Breast epithelium (tissue), 4 donors: ENCODE results near the gene GFRA1. TPM values are rescaled to one million over a fixed set of nuclear protein-coding genes. Genes with fewer than 3 reads are reported as not detected.
A peak's percentile ranks its signal among the peaks of the same experiment; 100 is the strongest.
"Not testable (repeated sequence)": the region's sequence is repeated elsewhere in the genome, so short reads cannot be mapped to it uniquely, and the experiment has no call there.

Experiments used
- DNase-seq, 2 donors: peaks; one replicate each; pipeline ENCODE4 v3.0.0-alpha.2; 2019; ENCODE audit warnings: low spot score in 2 of 2
- H3K27ac ChIP-seq, 2 donors: fragments of 200-600 bp; sonication (generic) in 1 of 2; one replicate each; pipeline ENCODE4 v1.5.1; 2016 to 2019; ENCODE audit warnings: mild to moderate bottlenecking in 1 of 2
- H3K27me3 ChIP-seq, 2 donors: fragments of 200-600 bp; sonication (generic) in 1 of 2; one replicate each; pipeline versions ENCODE4 v1.5.1 to v1.6.0; 2017 to 2019; ENCODE audit warnings: control low read depth in 1 of 2, mild to moderate bottlenecking in 1 of 2
- H3K36me3 ChIP-seq: fragments of 200-600 bp; one replicate; pipeline ENCODE4 v1.5.1; 2019
- H3K4me1 ChIP-seq, 2 donors: fragments of 200-600 bp; sonication (generic); one replicate each; pipeline ENCODE4 v1.5.1; 2016 to 2019; ENCODE audit warnings: control low read depth in 1 of 2
- H3K4me3 ChIP-seq, 3 donors: fragments of 200-600 bp; sonication (generic); 1 replicate in 2 of 3; 2 replicates in 1 of 3; pipeline ENCODE4 v1.5.1; 2016 to 2019; ENCODE audit warnings: mild to moderate bottlenecking in 3 of 3, moderate library complexity in 2 of 3
- H3K9me3 ChIP-seq, 2 donors: fragments of 200-600 bp; sonication (generic) in 1 of 2; one replicate each; pipeline ENCODE4 v1.5.1; 2016 to 2019; ENCODE audit warnings: control low read depth in 1 of 2
- CTCF ChIP-seq, 3 donors: fragments of 450-650 bp; IDR thresholded peaks; one replicate each; pipeline ENCODE4 v1.5.1; 2016 to 2017; ENCODE audit warnings: antibody characterized with exemption in 3 of 3, mild to moderate bottlenecking in 3 of 3, moderate library complexity in 3 of 3
- POLR2A ChIP-seq: fragments of 450-650 bp; IDR thresholded peaks from one replicate; pipeline ENCODE4 v1.6.1; 2016; ENCODE audit warnings: antibody characterized with exemption, mild to moderate bottlenecking, moderate library complexity
- POLR2AphosphoS5 ChIP-seq, 3 donors: sonication (generic); formaldehyde crosslinking; IDR thresholded peaks; one replicate each; pipeline ENCODE4 v1.6.1; 2017; ENCODE audit warnings: antibody characterized with exemption in 3 of 3
- intact Hi-C: fragments of 100-400 bp; cut with DNase I; formaldehyde crosslinking; loops from one replicate; pipeline ENCODE4 v1.15.1; 2023; ENCODE audit warnings: low total_unique reads
- total RNA-seq, 3 donors: library from RNA; depleted of rRNA; stranded (reverse); fragments of >200 nt; gene quantifications; one replicate each; pipeline ENCODE4 v1.1.0, GENCODE V29; 2016

The GFRA1 gene
- total RNA-seq, 3 donors from 2014 or later, result 88.2 to 153 (median 98.5) TPM

DNA sequence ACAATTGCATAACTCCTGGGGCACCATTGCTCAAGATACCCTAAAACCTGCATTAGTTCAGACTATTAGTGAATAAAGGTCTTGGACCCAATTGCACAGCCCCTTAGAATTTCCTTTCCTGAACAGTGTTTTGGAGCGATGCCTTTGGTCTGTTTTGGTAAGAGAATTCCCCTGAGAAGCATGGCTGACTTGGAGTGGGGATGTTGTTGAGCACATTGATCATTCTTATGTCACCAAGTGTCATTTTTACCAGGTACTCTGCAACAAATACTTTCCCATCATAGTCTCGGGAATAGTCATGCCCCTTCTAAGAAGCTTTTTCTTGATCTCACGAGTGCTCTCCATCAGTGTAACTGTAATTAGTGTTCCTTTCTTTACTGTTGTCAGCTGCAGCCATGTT, 229.7 kb downstream of the GFRA1 start:
- no peaks in the 10 kb centered on the region for H3K4me1 ChIP-seq
- H3K9me3 ChIP-seq, result no peaks in the 10 kb centered on the region
- H3K36me3 ChIP-seq, result no peaks in the 10 kb centered on the region
- DNase-seq, result no peak
- H3K27me3 ChIP-seq, result no peaks in the 10 kb centered on the region
- no peak overlapping the region for H3K27ac ChIP-seq
- intact Hi-C loops, result no loop called here
- no peak overlapping the region for H3K4me3 ChIP-seq
- TF ChIP-seq CTCF (IDR thresholded peaks at IDR 0.05) (no peak), POLR2AphosphoS5 (IDR thresholded peaks at IDR 0.05) (no peak), POLR2A (no peak)

GRCh38 chr10:116041948-116042347, 231.1 kb downstream of the GFRA1 start:
- Histone ChIP-seq H3K9me3 (no peaks in the 10 kb centered on the region), H3K27me3 (no peaks in the 10 kb centered on the region), H3K36me3 (no peaks in the 10 kb centered on the region), H3K27ac (no peak overlapping the region), H3K4me3 (no peak overlapping the region), H3K4me1 (no peaks in the 10 kb centered on the region)
- no peak for DNase-seq
- TF ChIP-seq CTCF (IDR thresholded peaks at IDR 0.05) (no peak), POLR2AphosphoS5 (IDR thresholded peaks at IDR 0.05) (no peak), POLR2A (no peak)
- intact Hi-C loops, result no loop called here

- TF ChIP-seq CTCF (IDR thresholded peaks at IDR 0.05) (no peak), POLR2A (no peak), POLR2AphosphoS5 (IDR thresholded peaks at IDR 0.05) (no peak)
- Histone ChIP-seq H3K4me1 (no peaks in the 10 kb centered on the region), H3K4me3 (no peak overlapping the region), H3K36me3 (no peaks in the 10 kb centered on the region), H3K27ac (no peak overlapping the region), H3K9me3 (no peaks in the 10 kb centered on the region), H3K27me3 (no peaks in the 10 kb centered on the region)
- DNase-seq, result no peak
- intact Hi-C loops, result no loop called here
These were observed 233.4 kb downstream of the GFRA1 start for GRCh38 chr10:116039612-116040011.

DNA sequence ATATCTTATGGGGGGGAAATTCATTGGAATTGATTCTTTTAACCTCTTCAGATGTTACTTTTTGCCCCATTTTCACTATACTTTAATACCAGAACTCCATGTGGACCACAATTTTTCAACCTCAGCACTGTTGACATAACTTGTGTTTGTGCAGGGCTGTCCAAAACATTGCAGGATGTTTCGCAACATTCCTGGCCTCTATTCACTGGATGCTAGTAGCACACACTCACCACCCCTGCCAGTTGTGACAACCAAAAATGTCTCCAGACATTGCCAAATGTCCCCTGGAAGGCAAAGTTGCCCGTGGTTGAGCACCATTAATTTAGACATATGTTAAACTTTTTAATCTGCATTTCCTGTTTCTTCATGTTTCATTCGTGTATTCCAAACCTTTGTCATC, 234.7 kb downstream of the GFRA1 start:
- Histone ChIP-seq H3K4me3 (no peak overlapping the region), H3K9me3 (peaks cover 0 to 5% of the 10 kb centered on the region in 2 donors), H3K27me3 (no peaks in the 10 kb centered on the region), H3K4me1 (no peaks in the 10 kb centered on the region), H3K27ac (no peak overlapping the region), H3K36me3 (no peaks in the 10 kb centered on the region)
- TF ChIP-seq POLR2A, result no peak
- TF ChIP-seq CTCF (IDR thresholded peaks at IDR 0.05), result no peak
- peak in 2 of 3 donors; percentile 56 to 65 for TF ChIP-seq POLR2AphosphoS5 (IDR thresholded peaks at IDR 0.05)
- intact Hi-C loops, result no loop called here
- peak in 1 of 2 donors; percentile 31 for DNase-seq

GRCh38 chr10:116035406-116035805, 237.6 kb downstream of the GFRA1 start:
- H3K27me3 ChIP-seq, H3K9me3 ChIP-seq, DNase-seq, H3K27ac ChIP-seq, H3K4me3 ChIP-seq, intact Hi-C loops, H3K36me3 ChIP-seq, H3K4me1 ChIP-seq: not testable (repeated sequence)

DNA sequence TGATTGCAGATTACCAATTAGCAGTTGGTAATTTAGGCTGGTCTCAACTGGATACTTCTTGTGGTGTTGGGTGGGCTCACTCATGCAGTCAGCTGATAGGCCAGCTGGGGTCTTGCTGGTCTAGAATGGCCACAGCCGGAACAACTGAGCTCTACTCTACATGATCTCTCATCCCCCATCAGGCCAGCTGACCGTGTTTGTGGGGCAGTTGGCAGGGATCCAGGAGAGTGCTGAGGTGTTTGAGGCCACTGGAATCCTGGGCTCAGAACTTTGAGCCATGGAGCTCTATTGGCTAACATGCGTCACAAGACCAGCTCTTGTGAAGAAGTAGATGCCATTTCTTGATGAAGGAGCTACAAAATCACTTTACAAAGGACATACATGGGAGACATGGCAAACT, 242.4 kb downstream of the GFRA1 start:
- no peak overlapping the region for H3K27ac ChIP-seq
- no peaks in the 10 kb centered on the region for H3K36me3 ChIP-seq
- no peak overlapping the region for H3K4me3 ChIP-seq
- H3K4me1 ChIP-seq, result no peaks in the 10 kb centered on the region
- intact Hi-C loops, result no loop called here
- H3K9me3 ChIP-seq, result peaks cover 0 to 8% of the 10 kb centered on the region in 2 donors
- no peak for DNase-seq
- TF ChIP-seq POLR2AphosphoS5 (IDR thresholded peaks at IDR 0.05), result no peak
- no peak for TF ChIP-seq CTCF (IDR thresholded peaks at IDR 0.05)
- no peak for TF ChIP-seq POLR2A
- H3K27me3 ChIP-seq, result no peaks in the 10 kb centered on the region
